ENCODE measurements around the gene ARCN1. TPM values are rescaled to one million over a fixed set of nuclear protein-coding genes. Genes with fewer than 3 reads are reported as not detected.

The ARCN1 gene
- total and polyA plus RNA-seq, 2 donors (not counting 3 experiments of a cell fraction or from before 2014, with no cell fraction given) = 172 to 180 TPM

DNA sequence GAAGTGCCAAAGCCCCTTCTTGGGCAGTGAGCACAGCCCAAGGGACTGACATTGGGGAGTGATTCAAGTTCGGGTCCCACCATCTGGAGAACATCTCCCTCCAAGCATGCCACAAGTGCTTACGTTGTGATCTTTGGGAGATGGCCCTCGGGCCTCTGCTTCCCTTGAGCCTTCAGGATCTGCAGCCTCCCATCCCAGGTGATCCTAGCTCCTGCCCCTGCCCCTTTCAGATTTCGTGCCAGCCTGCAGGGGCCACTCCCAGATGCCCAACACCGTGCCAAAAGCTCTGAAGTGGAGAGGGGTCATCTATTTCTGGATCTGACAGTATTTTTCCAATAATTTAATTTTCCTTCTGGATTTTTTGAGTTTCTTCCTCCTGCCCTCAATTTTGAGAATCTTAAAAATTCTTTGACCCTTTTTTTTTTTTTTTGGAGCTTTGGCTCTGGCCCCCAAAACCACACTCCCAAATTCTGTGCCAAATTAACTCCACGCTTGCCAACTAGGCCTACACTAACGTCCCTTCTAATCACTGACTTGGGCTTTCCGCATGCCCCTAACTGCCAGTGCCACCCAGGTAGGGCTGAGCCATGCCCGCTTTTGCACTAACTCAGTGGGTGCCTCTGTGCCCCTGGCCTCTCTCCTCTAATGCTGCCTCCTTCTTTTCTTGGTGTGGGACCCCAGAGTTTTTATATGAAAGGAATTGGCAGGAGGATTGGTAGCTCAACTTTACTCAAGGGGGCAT, 60.5 kb downstream of the ARCN1 start:
- Histone ChIP-seq H3K9ac (replicated peaks; ENCODE audit: extremely low read depth, insufficient read depth, low read length) (no peak overlapping the region), H3K4me1 (ENCODE audit: control insufficient read depth, extremely low read depth, insufficient read depth, low read length) (no peaks in the 10 kb centered on the region), H3K27me3 (ENCODE audit: control insufficient read depth in 2 of 2, insufficient read depth in 2 of 2, low read length in 2 of 2) (no peaks in the 10 kb centered on the region), H3K27ac (ENCODE audit: insufficient read depth, low read depth, low read length) (no peak overlapping the region), H3K79me2 (ENCODE audit: control insufficient read depth, insufficient read depth, low read length) (peaks cover 23% of the 10 kb centered on the region), H2AFZ (ENCODE audit: low read depth, low read length) (no peak overlapping the region), H3K36me3 (ENCODE audit: control insufficient read depth in 2 of 2, extremely low read depth in 1 of 2, insufficient read depth in 2 of 2, low read length in 2 of 2) (peaks cover 33 to 50% of the 10 kb centered on the region in 2 experiments), H3K9me3 (replicated peaks; ENCODE audit: control insufficient read depth, insufficient read depth, low read length) (no peaks in the 10 kb centered on the region), H4K20me1 (replicated peaks; ENCODE audit: control insufficient read depth, extremely low read depth, insufficient read depth, low read length) (no peaks in the 10 kb centered on the region), H3K4me3 (replicated peaks in 1 of 3; ENCODE audit: insufficient read depth in 1 of 3, low read depth in 1 of 3, low read length in 3 of 3) (no peak overlapping the region), H3K4me2 (ENCODE audit: insufficient read depth, low read length) (no peak overlapping the region), H3K9me1 (replicated peaks; ENCODE audit: control insufficient read depth, extremely low read depth, insufficient read depth, low read length) (no peaks in the 10 kb centered on the region)
- POLR2A ChIA-PET = interaction anchor here (0.6 kb wide), 1 partner anchor 12 kb away, joined by 8 read pairs; no protein-coding TSS in a partner anchor
- intact Hi-C loops (cut with micrococcal nuclease) (no loop called here), dilution Hi-C loops (cut with MboI; ENCODE audit: extremely low pct_ligation_motif_present, low sequenced_read_pairs) (no loop called here)
- CTCF ChIA-PET = interaction anchor here (1.2 to 3.2 kb wide), 4 partner anchors 11 to 38 kb away, joined by 3 to 11 read pairs (median 6); partner anchors contain the start of gene PHLDB1
- no TSS peak for BruUV-seq (replicated peaks)
- DNase-seq (ENCODE audit: low read depth, low spot score) = no peak
- no peak for TF ChIP-seq GATA2 (IDR thresholded peaks at IDR 0.05; ENCODE audit: insufficient read depth, insufficient read length, low read depth, low read length)
- TF ChIP-seq FOS (IDR thresholded peaks at IDR 0.05; ENCODE audit: borderline replicate concordance, insufficient read depth, low read length) = no peak
- TF ChIP-seq EZH2 (IDR thresholded peaks at IDR 0.05; ENCODE audit: borderline replicate concordance, low read depth, low read length, severe bottlenecking) = no peak
- no peak for TF ChIP-seq POLR2A (IDR thresholded peaks at IDR 0.05; ENCODE audit: low read depth, low read length)
- TF ChIP-seq JUN (IDR thresholded peaks at IDR 0.05; ENCODE audit: borderline replicate concordance, insufficient read depth, insufficient read length, low read depth) = no peak
- TF ChIP-seq, protein P1, sequence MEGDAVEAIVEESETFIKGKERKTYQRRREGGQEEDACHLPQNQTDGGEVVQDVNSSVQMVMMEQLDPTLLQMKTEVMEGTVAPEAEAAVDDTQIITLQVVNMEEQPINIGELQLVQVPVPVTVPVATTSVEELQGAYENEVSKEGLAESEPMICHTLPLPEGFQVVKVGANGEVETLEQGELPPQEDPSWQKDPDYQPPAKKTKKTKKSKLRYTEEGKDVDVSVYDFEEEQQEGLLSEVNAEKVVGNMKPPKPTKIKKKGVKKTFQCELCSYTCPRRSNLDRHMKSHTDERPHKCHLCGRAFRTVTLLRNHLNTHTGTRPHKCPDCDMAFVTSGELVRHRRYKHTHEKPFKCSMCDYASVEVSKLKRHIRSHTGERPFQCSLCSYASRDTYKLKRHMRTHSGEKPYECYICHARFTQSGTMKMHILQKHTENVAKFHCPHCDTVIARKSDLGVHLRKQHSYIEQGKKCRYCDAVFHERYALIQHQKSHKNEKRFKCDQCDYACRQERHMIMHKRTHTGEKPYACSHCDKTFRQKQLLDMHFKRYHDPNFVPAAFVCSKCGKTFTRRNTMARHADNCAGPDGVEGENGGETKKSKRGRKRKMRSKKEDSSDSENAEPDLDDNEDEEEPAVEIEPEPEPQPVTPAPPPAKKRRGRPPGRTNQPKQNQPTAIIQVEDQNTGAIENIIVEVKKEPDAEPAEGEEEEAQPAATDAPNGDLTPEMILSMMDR (IDR thresholded peaks at IDR 0.05; ENCODE audit: extremely low read depth in 1 of 2, insufficient read depth in 1 of 2, low read depth in 1 of 2, low read length in 2 of 2) = no peak
- no peak for TF ChIP-seq MYC (IDR thresholded peaks at IDR 0.05; ENCODE audit: low read depth, low read length)
- TF ChIP-seq, protein P2, sequence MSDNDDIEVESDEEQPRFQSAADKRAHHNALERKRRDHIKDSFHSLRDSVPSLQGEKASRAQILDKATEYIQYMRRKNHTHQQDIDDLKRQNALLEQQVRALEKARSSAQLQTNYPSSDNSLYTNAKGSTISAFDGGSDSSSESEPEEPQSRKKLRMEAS (IDR thresholded peaks at IDR 0.05; ENCODE audit: insufficient read depth, insufficient read length) = no peak
- no peak for TF ChIP-seq POLR2AphosphoS5 (IDR thresholded peaks at IDR 0.05; ENCODE audit: insufficient read depth, low read depth, low read length)
- no peak for FAIRE-seq

All from endothelial cell of umbilical vein (primary cell).